GM12875 (cell line): ENCODE results near the gene DOCK4.

Source experiments
- H3K4me3 ChIP-seq: one replicate; pipeline ENCODE4 v1.5.1; 2011; ENCODE audit warnings: low read depth, low read length, control low read depth
- TF ChIP-seq, protein P1 (sequence below): IDR thresholded peaks from 2 replicates; pipeline ENCODE4 v1.5.1; 2011; ENCODE audit warnings: low read depth, mild to moderate bottlenecking, control low read depth, inconsistent platforms, low read length, moderate library complexity, borderline replicate concordance; ENCODE audit not compliant: insufficient read depth

The DOCK4 gene

DNA sequence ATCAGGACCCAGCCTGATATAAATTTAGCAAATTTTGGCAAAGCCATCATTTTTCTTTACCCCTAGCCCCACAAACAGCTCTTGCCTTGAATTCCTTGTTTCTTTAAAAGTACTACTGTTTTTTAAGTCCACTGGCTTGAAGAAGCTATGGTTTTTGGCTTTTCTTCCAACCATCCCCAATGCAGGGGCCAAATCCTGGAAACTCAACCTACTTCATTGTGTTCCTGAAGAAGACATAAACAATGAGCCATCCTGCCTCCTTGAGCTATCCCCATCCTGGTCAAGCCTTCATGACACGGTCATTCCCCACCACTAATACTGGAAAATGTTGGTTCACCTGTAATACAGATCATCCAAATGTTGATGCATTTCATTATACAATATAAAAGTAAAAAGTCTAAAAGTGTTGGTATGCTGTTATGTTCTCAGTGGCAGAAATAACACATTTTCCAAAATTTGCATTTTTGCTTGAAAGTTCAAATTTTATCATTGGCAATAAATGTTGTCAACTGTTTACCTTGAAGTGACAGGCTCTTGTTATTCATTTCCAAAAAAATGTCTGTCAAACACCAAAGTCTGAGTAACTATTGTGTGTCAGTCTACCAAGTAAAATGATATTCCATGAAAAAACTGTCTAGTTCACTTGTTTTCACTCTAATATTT lies 92.2 kb downstream of the DOCK4 start:
- no peak overlapping the region for H3K4me3 ChIP-seq
- TF ChIP-seq, protein P1, sequence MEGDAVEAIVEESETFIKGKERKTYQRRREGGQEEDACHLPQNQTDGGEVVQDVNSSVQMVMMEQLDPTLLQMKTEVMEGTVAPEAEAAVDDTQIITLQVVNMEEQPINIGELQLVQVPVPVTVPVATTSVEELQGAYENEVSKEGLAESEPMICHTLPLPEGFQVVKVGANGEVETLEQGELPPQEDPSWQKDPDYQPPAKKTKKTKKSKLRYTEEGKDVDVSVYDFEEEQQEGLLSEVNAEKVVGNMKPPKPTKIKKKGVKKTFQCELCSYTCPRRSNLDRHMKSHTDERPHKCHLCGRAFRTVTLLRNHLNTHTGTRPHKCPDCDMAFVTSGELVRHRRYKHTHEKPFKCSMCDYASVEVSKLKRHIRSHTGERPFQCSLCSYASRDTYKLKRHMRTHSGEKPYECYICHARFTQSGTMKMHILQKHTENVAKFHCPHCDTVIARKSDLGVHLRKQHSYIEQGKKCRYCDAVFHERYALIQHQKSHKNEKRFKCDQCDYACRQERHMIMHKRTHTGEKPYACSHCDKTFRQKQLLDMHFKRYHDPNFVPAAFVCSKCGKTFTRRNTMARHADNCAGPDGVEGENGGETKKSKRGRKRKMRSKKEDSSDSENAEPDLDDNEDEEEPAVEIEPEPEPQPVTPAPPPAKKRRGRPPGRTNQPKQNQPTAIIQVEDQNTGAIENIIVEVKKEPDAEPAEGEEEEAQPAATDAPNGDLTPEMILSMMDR = no peak

- H3K4me3 ChIP-seq = no peak overlapping the region
- TF ChIP-seq, protein P1 = no peak
Observed at GRCh38 chr7:112112822-112113255, 93.4 kb downstream of the DOCK4 start.

- H3K4me3 ChIP-seq = no peak overlapping the region
- TF ChIP-seq, protein P1 = no peak
Observed at GRCh38 chr7:112110651-112111050, 95.5 kb downstream of the DOCK4 start.

DNA sequence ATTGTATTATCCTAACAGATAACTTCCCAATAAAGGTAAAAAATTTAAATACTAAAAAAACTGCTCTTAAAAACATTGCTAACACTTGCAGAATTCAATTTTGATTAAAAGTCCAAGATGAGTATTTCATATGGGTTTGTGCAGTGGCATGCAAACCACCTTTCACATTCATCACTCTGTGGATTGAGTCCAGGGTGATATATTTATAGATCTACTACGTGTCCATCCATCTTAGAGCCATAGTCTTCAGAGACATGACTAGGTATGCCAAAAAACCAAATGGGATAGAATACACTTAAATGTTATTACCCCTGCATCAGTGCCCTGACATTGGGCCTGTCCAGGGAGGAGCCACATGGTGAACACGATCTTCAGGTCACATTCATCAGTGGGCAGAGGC lies 96.0 kb downstream of the DOCK4 start:
- TF ChIP-seq, protein P1 = no peak
- H3K4me3 ChIP-seq = no peak overlapping the region

DNA sequence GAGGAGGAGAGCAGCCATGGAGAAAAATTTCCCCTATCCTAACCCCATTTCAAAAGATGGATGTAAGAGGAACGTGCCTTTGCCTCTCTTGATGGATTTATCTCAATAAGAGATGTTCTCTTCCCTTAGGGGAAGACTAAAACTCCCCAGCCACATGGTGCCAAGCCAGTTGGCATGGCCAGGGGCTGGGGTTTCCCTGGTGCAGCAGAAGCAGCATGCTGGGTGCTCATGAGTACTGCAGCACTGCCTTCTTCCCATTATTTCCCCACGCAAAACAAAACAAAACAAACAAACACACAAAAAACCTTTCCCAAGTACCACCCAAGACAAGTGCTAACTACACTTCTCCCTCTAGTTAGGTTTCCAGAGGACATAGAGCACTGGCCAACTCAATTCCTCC lies 97.2 kb downstream of the DOCK4 start:
- H3K4me3 ChIP-seq = no peak overlapping the region
- TF ChIP-seq, protein P1 = no peak

DNA sequence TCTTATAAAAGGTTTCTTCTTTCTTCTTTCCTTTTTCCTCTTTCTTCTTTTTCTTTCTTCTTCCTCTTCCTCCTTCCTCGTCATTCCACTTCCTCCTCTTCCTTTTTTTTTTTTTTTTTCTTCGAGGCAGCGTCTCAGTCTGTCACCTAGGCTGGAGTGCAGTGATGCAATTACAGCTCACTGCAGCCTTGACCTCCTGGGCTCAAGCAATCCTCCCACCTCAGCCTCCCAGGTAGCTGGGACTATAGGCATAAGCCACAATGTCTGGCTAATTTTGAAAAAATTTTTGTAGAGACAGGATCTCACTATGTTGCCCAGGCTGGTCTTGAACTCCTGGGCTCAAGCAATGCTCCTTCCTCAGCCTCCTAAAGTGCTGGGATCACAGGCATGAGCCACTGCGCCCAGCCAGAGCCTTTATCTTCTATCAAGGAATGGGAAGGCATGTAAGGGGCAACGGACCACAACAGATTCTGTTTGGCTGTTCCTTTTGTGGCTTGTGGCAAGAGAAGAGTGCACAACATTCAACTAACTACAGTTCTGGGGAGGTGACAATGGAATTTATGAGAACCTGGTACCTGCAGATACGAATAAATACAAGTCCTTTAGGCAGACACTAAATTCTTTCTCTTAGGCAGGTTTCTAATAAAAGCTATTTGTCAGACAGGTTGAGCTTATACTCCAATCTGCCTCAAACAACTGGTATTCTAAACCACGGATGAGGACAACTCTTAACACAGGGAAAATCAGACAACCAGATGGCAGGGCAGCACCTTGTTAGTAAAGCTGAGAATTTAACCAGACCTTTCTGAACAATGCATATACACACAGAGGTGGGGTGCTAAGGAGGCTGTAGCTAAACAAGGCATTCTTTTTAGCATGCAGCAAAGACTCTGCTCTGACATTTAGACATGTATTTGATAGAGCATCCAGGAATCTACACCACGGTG lies 100.3 kb downstream of the DOCK4 start:
- no peak overlapping the region for H3K4me3 ChIP-seq
- TF ChIP-seq, protein P1 = no peak
